HG02885 (cell line): ENCODE data around the gene SPEN.
"Not testable (repeated sequence)": the region's sequence is repeated elsewhere in the genome, so short reads cannot be mapped to it uniquely, and the experiment has no call there.

ENCODE experiments used
- ATAC-seq: cut with Tn5 transposase; IDR thresholded peaks from one replicate; pipeline ENCODE4 v1.9.1; 2021; ENCODE audit warnings: mild to moderate bottlenecking; ENCODE audit not compliant: unreplicated experiment, poor library complexity

The SPEN gene

DNA sequence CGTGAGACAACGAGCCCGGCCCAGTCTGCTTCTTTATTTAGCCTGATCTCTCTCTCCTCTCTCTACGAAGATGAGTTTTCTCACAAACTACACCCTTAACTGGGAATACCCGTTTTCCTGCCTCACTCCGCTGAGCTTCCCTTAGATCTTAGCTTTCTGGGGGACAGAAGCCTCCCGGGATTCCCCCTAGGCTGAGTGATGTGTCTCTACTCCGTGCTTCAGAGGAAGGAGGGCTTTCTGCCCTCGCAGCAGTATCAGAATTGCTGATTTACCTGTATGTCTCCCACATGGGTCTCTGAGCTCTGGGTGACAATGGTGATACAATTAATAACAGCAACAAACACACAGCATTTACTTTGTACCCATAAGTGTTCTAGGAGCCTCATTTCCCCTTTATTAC, 127.3 kb downstream of the SPEN start:
- no peak for ATAC-seq

DNA sequence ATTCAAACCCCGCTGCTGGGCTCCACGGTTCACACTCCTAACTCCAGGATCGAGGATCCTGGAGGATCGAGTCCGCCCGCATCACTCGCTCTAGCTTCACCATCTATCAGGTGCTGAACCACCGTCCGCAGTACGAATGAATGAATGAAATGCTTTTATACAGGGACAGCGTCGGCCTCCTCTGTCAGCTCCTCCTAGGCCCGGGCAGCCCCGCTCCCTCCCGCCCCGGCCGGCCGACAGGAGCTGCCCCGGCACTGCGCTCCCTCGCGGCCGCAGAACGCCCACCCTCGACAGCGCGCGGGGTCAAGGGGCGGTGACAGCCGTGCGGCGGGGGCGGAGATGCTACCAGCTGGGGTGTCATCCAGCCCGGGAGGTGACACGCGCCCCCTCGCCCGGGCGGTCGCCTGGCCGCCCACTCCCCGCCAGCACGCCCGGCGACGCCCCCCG, 127.9 kb downstream of the SPEN start:
- ATAC-seq, result peak; percentile 67

DNA sequence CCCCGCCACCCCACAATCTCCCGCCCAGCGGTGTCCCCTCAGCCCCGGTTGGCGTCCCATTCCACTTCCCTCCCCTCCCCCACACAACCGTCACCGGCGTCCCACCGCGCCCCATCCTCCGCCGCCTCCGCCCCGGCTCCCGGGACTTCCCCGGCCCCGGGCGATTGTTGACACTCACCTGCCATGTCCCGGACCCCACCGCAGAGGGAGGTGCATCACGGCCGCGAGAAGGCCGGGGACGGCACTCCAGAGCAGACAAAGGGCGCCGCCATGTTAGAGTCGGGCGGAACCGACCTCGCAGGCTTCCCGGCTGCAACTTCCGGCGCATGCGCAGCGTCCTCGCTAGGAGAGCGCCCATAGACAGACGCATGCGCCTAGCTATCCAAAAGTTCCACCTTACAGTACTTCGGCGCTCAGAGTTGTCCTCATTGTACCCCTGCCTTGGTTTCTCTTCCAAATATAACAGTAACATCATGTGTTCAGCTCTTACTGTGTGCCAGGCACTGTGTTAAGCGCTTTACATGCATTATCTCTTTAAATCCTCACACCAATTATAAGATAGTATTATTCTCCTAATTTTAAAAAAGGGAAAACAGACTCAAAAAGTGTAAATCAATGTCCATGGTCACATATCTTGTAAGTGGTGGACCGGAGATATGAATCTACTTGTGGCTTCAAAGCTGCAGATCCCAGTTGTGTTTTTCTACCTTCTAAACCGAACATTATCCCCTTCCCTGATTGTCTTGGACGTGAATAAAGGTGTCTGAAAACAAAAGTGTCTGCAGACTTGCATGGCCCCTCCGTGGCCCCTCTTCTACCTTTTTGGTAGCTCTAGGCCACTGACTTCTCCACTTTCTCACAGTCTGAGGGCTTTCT, 128.5 kb downstream of the SPEN start, which contains the start of gene ZBTB17:
Gene ZBTB17 (minus strand): TSS at position 297 of the 876 bp plus-strand sequence. CDS start 27,606 bp downstream, outside the sequence.
- peak; percentile 89 for ATAC-seq

DNA sequence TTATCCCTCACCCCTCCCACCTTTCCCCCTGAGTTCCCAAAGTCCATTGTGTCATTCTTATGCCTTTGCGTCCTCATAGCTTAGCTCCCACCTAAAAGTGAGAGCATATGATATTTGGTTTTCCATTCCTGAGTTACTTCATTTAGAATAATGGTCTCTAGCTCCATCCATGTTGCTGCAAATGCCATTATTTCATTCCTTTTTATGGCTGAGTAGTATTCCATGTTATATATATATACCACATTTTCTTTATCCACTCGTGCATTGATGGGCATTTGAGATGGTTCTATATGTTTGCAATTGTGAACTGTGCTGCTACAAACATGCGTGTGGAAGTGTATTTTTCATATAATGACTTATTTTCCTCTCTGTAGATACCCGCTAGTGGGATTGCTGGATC, 130.4 kb downstream of the SPEN start:
- not testable (repeated sequence) for ATAC-seq

DNA sequence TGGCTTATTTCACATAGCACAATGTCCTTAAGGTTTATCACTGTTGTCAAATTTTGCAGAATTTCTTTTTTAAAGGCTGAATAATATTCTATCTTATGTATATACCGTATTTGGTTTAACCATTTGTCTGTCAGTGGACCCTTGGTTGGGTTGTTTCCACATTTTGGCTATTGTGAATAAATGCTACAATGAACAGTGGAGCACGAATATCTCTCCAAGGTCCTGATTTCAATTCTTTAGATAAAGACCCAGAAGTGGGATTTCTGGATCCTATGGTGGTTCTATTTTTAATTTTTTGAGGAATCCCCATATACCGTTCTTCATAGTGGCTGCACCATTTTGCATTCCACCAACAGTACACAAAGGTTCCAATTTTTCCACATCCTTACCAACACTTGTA, 134.2 kb downstream of the SPEN start:
- no peak for ATAC-seq

DNA sequence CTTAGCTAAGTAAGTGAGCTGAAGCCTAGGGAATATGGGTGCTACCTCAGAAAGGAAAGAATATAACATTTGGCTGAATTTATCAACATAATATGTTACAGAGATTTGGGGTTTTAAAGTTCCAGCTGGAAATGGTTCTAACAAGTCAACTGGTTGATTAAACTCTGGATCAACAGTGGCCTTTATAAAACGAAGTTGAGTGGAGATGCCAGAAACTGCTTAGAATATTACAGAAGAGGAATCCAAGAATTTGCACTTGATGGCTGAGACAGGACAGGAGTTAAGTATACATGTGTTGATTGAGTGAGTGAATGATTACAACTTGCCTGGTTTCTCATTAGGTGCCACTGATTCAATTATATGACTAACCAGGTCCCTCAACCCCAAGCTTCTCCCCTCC, 135.8 kb downstream of the SPEN start:
- no peak for ATAC-seq

DNA sequence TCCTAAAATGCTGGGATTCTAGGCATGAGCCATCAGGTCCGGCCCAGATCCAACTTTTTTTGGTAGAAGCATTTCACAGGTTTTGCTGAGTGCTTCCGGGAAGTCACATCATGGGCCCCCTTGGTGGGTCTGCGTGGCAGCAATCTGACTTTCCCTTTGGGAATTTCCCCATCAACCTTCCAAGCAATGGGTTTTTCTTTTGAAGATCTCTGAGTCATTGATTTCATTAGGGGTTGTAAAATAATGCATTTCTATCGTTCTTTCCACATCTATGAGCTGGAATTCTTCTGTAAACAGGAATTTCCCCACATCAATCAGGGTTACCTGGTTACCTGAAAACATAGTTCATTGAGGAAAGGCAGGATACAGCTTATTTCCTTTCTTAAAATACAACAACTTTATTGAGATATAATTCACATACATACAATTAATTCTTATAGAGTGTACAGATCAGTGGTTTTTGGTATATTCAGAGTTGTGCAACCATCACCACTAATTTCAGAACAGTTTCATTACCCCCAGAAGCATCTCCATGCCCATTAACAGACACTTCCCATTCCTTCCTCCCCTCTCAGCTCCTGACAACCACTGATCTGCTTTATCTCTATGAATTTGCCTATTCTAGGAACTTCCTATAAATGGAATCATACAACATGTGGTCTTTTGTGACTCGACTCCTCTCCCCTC, 138.2 kb downstream of the SPEN start:
- ATAC-seq, result no peak

DNA sequence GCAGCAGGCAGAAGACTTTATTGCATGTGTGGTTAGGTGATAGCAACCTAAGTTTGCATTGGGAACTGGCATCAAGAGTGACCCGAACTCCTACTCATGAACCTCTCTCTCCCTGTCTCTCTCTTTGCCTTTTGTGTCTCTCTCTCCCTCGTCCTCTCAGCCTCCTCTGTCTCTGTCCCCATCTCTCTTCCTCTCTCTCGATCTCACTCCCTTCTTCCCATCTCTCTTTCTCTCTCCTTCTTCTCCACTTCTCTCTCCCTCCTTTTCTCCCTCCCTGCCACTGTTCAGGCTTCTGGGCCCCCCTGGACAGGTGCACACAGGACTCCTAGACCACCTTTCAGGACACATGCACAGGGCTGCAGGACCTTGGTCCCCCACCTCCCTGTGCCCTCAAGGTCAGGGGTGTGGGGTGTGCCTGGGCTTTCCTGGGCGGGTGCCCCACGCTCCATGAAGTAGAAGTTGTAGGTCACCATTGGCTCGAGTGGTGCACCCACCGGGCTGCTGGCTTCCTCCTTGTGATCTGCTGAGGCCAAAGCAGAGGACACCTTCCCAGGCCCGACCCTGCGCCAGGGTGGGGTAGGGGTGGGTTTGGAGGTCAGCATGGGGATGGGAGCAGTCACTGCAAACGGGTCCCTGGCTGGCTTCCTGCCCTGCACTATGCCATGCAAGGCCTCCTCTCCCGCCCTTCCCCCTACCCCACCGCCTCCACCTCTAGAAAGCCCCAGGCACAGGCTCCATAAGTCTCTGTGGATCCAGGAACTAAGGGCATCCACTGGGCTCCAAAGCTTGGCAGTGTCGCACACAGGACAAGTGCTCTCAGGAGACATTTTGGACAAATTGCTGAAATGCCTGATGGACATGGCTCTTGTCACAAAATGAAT, 141.6 kb downstream of the SPEN start:
- no peak for ATAC-seq

DNA sequence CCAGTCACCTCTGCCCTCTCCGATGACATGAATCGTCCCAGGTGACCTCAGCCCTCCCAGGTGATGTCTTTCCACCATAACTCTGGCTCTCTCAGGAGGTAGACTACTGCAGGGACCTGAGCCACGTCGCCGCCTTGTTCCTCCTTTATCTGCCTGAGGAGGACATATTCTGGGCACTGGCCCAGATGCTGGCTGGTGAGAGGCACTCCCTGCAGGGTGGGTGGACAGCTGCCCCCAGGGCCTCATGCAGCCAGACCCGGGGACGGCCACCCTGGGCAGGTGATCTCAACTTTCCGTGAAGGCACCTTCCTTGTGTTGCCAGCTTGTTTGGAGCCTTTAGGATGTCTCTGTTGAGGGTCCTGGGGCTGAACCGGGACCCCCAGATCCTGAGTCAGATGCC, 142.3 kb downstream of the SPEN start:
- ATAC-seq, result no peak
